GM13976 (cell line): ENCODE results near the gene SLC2A10.

ENCODE experiments used
- DNase-seq: peaks from one replicate; pipeline ENCODE4 v3.0.0; 2012; ENCODE audit warnings: low spot score
- in situ Hi-C: fragments of 300-500 bp; cut with MboI; formaldehyde crosslinking; loops from one replicate; pipeline ENCODE4 v1.12.0; 2022; ENCODE audit warnings: low sequenced_read_pairs, mixed read lengths, inconsistent platforms; ENCODE audit not compliant: unreplicated experiment
- TF ChIP-seq, protein P1 (sequence below): IDR thresholded peaks from 2 replicates; pipeline ENCODE4 v1.5.1; 2012; ENCODE audit warnings: borderline replicate concordance, mild to moderate bottlenecking; ENCODE audit not compliant: insufficient read depth; ENCODE audit errors: extremely low read depth, missing control alignments, control extremely low read depth

Gene SLC2A10

GRCh38 chr20:46709459-46710152, at the start of gene SLC2A10:
Gene SLC2A10, plus strand, starts transcription at chr20:46709649. Its CDS starts 88 bp downstream, at chr20:46709737.
- DNase-seq, result peak; percentile 58
- TF ChIP-seq, protein P1, sequence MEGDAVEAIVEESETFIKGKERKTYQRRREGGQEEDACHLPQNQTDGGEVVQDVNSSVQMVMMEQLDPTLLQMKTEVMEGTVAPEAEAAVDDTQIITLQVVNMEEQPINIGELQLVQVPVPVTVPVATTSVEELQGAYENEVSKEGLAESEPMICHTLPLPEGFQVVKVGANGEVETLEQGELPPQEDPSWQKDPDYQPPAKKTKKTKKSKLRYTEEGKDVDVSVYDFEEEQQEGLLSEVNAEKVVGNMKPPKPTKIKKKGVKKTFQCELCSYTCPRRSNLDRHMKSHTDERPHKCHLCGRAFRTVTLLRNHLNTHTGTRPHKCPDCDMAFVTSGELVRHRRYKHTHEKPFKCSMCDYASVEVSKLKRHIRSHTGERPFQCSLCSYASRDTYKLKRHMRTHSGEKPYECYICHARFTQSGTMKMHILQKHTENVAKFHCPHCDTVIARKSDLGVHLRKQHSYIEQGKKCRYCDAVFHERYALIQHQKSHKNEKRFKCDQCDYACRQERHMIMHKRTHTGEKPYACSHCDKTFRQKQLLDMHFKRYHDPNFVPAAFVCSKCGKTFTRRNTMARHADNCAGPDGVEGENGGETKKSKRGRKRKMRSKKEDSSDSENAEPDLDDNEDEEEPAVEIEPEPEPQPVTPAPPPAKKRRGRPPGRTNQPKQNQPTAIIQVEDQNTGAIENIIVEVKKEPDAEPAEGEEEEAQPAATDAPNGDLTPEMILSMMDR, result no peak
- in situ Hi-C loops, result no loop called here

- no peak for DNase-seq
- in situ Hi-C loops, result no loop called here
- TF ChIP-seq, protein P1, result no peak
Observed at GRCh38 chr20:46660487-46660886, 49.0 kb upstream of the SLC2A10 start.

GRCh38 chr20:46661659-46662058, 47.8 kb upstream of the SLC2A10 start:
- in situ Hi-C loops, result no loop called here
- no peak for DNase-seq
- TF ChIP-seq, protein P1, result no peak

DNA sequence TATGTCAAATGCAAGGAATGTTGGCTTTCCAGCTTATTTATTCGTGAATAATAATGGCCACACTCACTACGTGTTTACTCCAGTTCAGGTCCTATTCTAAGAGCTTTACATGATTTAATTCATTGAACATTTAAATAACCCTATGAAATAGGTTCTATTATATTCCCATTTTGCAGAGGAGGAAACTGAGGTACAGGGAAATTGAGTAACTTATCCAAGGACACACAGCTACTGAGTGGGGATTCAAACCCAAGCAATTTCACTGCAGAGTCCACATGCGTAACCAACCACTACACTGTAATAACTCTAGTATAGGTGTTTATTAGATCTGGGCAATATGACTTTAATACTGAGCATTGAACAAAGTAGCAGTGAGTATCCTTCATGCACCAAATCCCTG, 45.9 kb upstream of the SLC2A10 start:
- in situ Hi-C loops, result no loop called here
- no peak for DNase-seq
- TF ChIP-seq, protein P1, result no peak

DNA sequence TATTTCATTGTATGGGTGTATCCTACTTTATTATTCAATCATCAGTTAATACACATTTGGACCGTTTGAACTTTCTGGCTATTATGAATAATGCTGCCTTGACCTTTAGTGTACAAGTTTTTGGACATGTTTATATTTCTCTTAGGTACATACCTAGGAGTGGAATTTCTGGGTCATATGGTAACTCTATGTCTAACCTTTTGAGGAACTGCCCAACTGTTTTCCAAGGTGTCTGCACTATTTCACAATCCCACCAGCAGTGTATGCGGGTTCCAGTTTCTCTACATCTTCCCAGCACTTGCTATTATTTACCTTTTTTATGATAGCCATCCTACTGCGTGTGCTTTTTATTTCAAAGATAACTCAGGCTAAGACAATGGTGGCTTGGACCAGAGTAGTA, 43.8 kb upstream of the SLC2A10 start:
- no peak for DNase-seq
- TF ChIP-seq, protein P1, result no peak
- in situ Hi-C loops, result no loop called here

GRCh38 chr20:46666306-46666705, 43.1 kb upstream of the SLC2A10 start:
- in situ Hi-C loops, result no loop called here
- TF ChIP-seq, protein P1, result no peak
- no peak for DNase-seq
